ENCODE measurements around the gene CCDC120. TPM values are rescaled to one million over a fixed set of nuclear protein-coding genes. Genes with fewer than 3 reads are reported as not detected.

Gene CCDC120
- total RNA-seq (2021) = 20.6 and 23.9 TPM in 2 replicates
- Bru-seq, nascent RNA = percentile 56 among the genes with signal in this experiment
- BruChase-seq, experiment 1, labeled RNA remaining after a 2-hour chase = percentile 68 among the genes with signal in this experiment
- percentile 68 among the genes with signal in this experiment for BruChase-seq, experiment 2, labeled RNA remaining after a 6-hour chase
- long read RNA-seq, transcript CCDC120-208 (1 exons, 2,953 nt) = major isoform, 5 of 14 reads
- long read RNA-seq, partial matches to known transcripts = 4 of 14 reads
- long read RNA-seq, other reads (novel, unspliced or antisense) = 2 of 14 reads

- H3F3A ChIP-seq (ENCODE audit: insufficient read depth, low read depth) = no peaks in the 10 kb centered on the region; the same call in 1 of the 2 replicates
- no peaks in the 10 kb centered on the region for H4K20me1 ChIP-seq (ENCODE audit: insufficient read depth)
- H3K9me3 ChIP-seq (ENCODE audit: insufficient read depth, low read depth) = no peaks in the 10 kb centered on the region
- BruUV-seq (replicated peaks) = no TSS peak
- POLR2A ChIA-PET (ENCODE audit: unreplicated experiment) = no interaction called here
- TF ChIP-seq EZH2 (IDR thresholded peaks at IDR 0.05; ENCODE audit: low read depth) (no peak), CTCF (conservative IDR thresholded peaks at IDR 0.05) (no peak)
- intact Hi-C loops (cut with micrococcal nuclease; ENCODE audit: unreplicated experiment) = loop anchor here (2.0 to 5.0 kb wide), 3 partner anchors 16 to 141 kb away; partner anchors contain the start of genes OTUD5, PIM2 and TFE3
- CTCF ChIA-PET = no interaction called here
- H3K4me2 ChIP-seq = peak within 1 kb of the TSS; percentile 62
- H3K79me2 ChIP-seq (ENCODE audit: low read depth) = peaks cover 7% of the 10 kb centered on the region; the same call in 1 of the 2 replicates
- no peak for DNase-seq
- H3K36me3 ChIP-seq (ENCODE audit: low read depth) = no peaks in the 10 kb centered on the region
- H3K9me2 ChIP-seq (ENCODE audit: insufficient read depth) = no peaks in the 10 kb centered on the region
- no peaks in the 10 kb centered on the region for H3K27me3 ChIP-seq (ENCODE audit: insufficient read depth, low read depth)
- peak within 1 kb of the TSS; percentile 47; the same call in 1 of the 2 replicates for H3K27ac ChIP-seq
- peak within 1 kb of the TSS; percentile 57; the same call in 1 of the 2 replicates for H3K4me3 ChIP-seq
- no peak within 1 kb of the TSS for H2AFZ ChIP-seq
- no peaks in the 10 kb centered on the region for H3K4me1 ChIP-seq (replicated peaks; ENCODE audit: insufficient read depth)
These were observed at the start of gene CCDC120 for GRCh38 chrX:49058794-49059193. Gene CCDC120 (plus strand): TSS chrX:49058999. CDS start chrX:49062042, 3,043 bp downstream.

- H3K9me3 ChIP-seq (ENCODE audit: insufficient read depth, low read depth) = no peaks in the 10 kb centered on the region
- BruUV-seq (replicated peaks) = no TSS peak
- ChIA-PET CTCF (no interaction called here), POLR2A (ENCODE audit: unreplicated experiment) (no interaction called here)
- no peaks in the 10 kb centered on the region for H3K4me1 ChIP-seq (replicated peaks; ENCODE audit: insufficient read depth)
- no peaks in the 10 kb centered on the region for H3K79me2 ChIP-seq (ENCODE audit: low read depth)
- H3K9me2 ChIP-seq (ENCODE audit: insufficient read depth) = no peaks in the 10 kb centered on the region
- H2AFZ ChIP-seq = no peak overlapping the region
- no peak overlapping the region for H3K27ac ChIP-seq
- no peak for DNase-seq
- no peaks in the 10 kb centered on the region for H3K36me3 ChIP-seq (ENCODE audit: low read depth)
- H3K4me3 ChIP-seq = no peak overlapping the region
- no peaks in the 10 kb centered on the region for H3F3A ChIP-seq (ENCODE audit: insufficient read depth, low read depth)
- H3K27me3 ChIP-seq (ENCODE audit: insufficient read depth, low read depth) = no peaks in the 10 kb centered on the region
- intact Hi-C loops (cut with micrococcal nuclease; ENCODE audit: unreplicated experiment) = no loop called here
- TF ChIP-seq EZH2 (IDR thresholded peaks at IDR 0.05; ENCODE audit: low read depth) = no peak
- no peak for TF ChIP-seq CTCF (conservative IDR thresholded peaks at IDR 0.05)
- no peak overlapping the region for H3K4me2 ChIP-seq
- no peaks in the 10 kb centered on the region for H4K20me1 ChIP-seq (ENCODE audit: insufficient read depth)
These were observed 39.7 kb upstream of the CCDC120 start for GRCh38 chrX:49019050-49019449.

GRCh38 chrX:49019599-49020249 is 39.1 kb upstream of the CCDC120 start:
- H3K27ac ChIP-seq = no peak overlapping the region
- no peaks in the 10 kb centered on the region for H3K9me3 ChIP-seq (ENCODE audit: insufficient read depth, low read depth)
- no peaks in the 10 kb centered on the region for H3K9me2 ChIP-seq (ENCODE audit: insufficient read depth)
- no peaks in the 10 kb centered on the region for H3F3A ChIP-seq (ENCODE audit: insufficient read depth, low read depth)
- no peaks in the 10 kb centered on the region for H3K4me1 ChIP-seq (replicated peaks; ENCODE audit: insufficient read depth)
- ChIA-PET CTCF (no interaction called here), POLR2A (ENCODE audit: unreplicated experiment) (no interaction called here)
- H3K4me3 ChIP-seq = no peak overlapping the region
- TF ChIP-seq CTCF (conservative IDR thresholded peaks at IDR 0.05) (no peak), EZH2 (IDR thresholded peaks at IDR 0.05; ENCODE audit: low read depth) (no peak)
- no peak overlapping the region for H2AFZ ChIP-seq
- H4K20me1 ChIP-seq (ENCODE audit: insufficient read depth) = no peaks in the 10 kb centered on the region
- no peaks in the 10 kb centered on the region for H3K36me3 ChIP-seq (ENCODE audit: low read depth)
- H3K27me3 ChIP-seq (ENCODE audit: insufficient read depth, low read depth) = no peaks in the 10 kb centered on the region
- no TSS peak for BruUV-seq (replicated peaks)
- H3K79me2 ChIP-seq (ENCODE audit: low read depth) = no peaks in the 10 kb centered on the region
- H3K4me2 ChIP-seq = no peak overlapping the region
- DNase-seq = no peak
- intact Hi-C loops (cut with micrococcal nuclease; ENCODE audit: unreplicated experiment) = no loop called here
